Measurements from ENCODE around the gene JAKMIP2. TPM values are rescaled to one million over a fixed set of nuclear protein-coding genes. Genes with fewer than 3 reads are reported as not detected.

JAKMIP2 gene
- total and polyA plus RNA-seq, 10 of the 15 experiments (the other 5 are each of a cell fraction or from before 2014, with no cell fraction given), result 0.51 to 1.8 (median 0.89) TPM

DNA sequence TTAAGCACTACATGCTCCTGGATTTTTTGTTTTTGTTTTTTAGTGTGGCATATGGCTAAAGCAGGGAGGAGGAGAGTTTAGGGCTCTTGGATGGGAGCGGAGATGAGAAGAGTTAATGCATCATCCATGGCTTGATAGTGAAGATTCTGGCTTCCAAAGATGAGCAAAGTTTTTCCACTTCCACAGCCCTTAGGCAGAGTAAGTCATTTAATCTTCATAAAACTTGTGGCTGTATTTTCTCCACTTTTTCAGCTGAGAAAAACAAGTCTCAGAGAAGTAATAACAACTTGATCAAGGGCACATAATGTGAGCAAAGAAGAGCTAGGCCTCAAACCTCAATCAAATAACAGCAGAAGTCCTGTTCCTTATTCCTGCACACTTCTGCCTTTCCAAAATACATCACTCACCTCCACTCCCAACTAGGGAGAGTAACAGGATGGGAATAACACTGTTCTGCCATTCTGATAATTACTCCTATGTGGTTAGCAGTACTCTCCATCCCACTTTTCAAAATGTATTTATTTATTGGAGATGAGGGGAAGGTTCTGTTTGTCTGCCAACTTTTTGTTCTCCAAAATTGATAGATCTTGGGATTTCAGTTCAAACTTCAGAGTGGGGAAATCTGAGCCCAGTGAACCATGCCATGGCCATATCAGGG is 218.9 kb downstream of the JAKMIP2 start:
- no peaks in the 10 kb centered on the region for H3K79me2 ChIP-seq (ENCODE audit: control insufficient read depth, insufficient read depth, low read length)
- no peak overlapping the region for H2AFZ ChIP-seq (ENCODE audit: control insufficient read depth, low read depth, low read length)
- no peaks in the 10 kb centered on the region for H3K4me1 ChIP-seq (ENCODE audit: control insufficient read depth, insufficient read depth, low read length)
- in situ Hi-C loops (cut with MboI), result loop anchor here (5.0 kb wide), 1 partner anchor 111 kb away; no protein-coding TSS in a partner anchor
- TF ChIP-seq MEF2A (IDR thresholded peaks at IDR 0.05; ENCODE audit: insufficient read depth, low read depth, low read length), result no peak
- FAIRE-seq (no peak), ATAC-seq (no peak), DNase-seq (ENCODE audit: low read depth, low spot score) (no peak)
- no peaks in the 10 kb centered on the region for H3K9me3 ChIP-seq (replicated peaks; ENCODE audit: control insufficient read depth, insufficient read depth, low read length)
- WGBS (ENCODE audit: insufficient coverage, insufficient replicate concordance, low lambda C conversion rate, missing lambda C conversion rate), result 76% methylated on average over 1 of the region's 1 CpG
- intact Hi-C loops (cut with micrococcal nuclease; ENCODE audit: unreplicated experiment), result no loop called here
- ChIA-PET CTCF (interaction anchor here (1.0 to 1.5 kb wide), 2 partner anchors 13 to 81 kb away, joined by 3 read pairs; no protein-coding TSS in a partner anchor), RAD21 (ENCODE audit: unreplicated experiment) (no interaction called here), SMC1A (ENCODE audit: uncharacterized antibody, unreplicated experiment) (no interaction called here), POLR2A (no interaction called here)
- H3K36me3 ChIP-seq (ENCODE audit: control insufficient read depth in 2 of 2, insufficient read depth in 2 of 2, low read length in 1 of 2), result no peaks in the 10 kb centered on the region
- no peaks in the 10 kb centered on the region for H4K20me1 ChIP-seq (ENCODE audit: control insufficient read depth, insufficient read depth)
- no peak overlapping the region for H3K27ac ChIP-seq (ENCODE audit: control insufficient read depth, insufficient read depth)
- no TSS peak for BruUV-seq (replicated peaks)
- no peak overlapping the region for H3K4me2 ChIP-seq (ENCODE audit: control insufficient read depth, insufficient read depth)
- H3K4me3 ChIP-seq, result no peak overlapping the region
- no peak overlapping the region for H3K9ac ChIP-seq (ENCODE audit: control insufficient read depth, insufficient read depth, low read length)
- no peaks in the 10 kb centered on the region; a peak in 1 of 4 replicates for H3K27me3 ChIP-seq (replicated peaks in 1 of 2; ENCODE audit: control insufficient read depth in 2 of 2, insufficient read depth in 2 of 2, low read length in 1 of 2)

GRCh38 chr5:147561435-147561834 is 221.1 kb downstream of the JAKMIP2 start:
- H3K4me2 ChIP-seq (ENCODE audit: control insufficient read depth, insufficient read depth), result no peak overlapping the region
- H3K27me3 ChIP-seq (replicated peaks in 1 of 2; ENCODE audit: control insufficient read depth in 2 of 2, insufficient read depth in 2 of 2, low read length in 1 of 2), result no peaks in the 10 kb centered on the region
- ATAC-seq, result no peak
- POLR2A ChIA-PET, result no interaction called here
- no peak for FAIRE-seq
- H3K9me3 ChIP-seq (replicated peaks; ENCODE audit: control insufficient read depth, insufficient read depth, low read length), result no peaks in the 10 kb centered on the region
- H3K36me3 ChIP-seq (ENCODE audit: control insufficient read depth in 2 of 2, insufficient read depth in 2 of 2, low read length in 1 of 2), result no peaks in the 10 kb centered on the region
- no peaks in the 10 kb centered on the region for H3K4me1 ChIP-seq (ENCODE audit: control insufficient read depth, insufficient read depth, low read length)
- DNase-seq (ENCODE audit: low read depth, low spot score), result no peak
- TF ChIP-seq REST (IDR thresholded peaks at IDR 0.05; ENCODE audit: low read depth, low read length) (no peak), KDM1A (IDR thresholded peaks at IDR 0.05; ENCODE audit: borderline replicate concordance) (no peak), ATF7 (IDR thresholded peaks at IDR 0.05; ENCODE audit: low read depth) (no peak), ZNF622 (IDR thresholded peaks at IDR 0.05) (no peak), MEF2A (IDR thresholded peaks at IDR 0.05; ENCODE audit: insufficient read depth, low read depth, low read length) (no peak), TARDBP (IDR thresholded peaks at IDR 0.05; ENCODE audit: borderline replicate concordance) (no peak), HDAC2 (IDR thresholded peaks at IDR 0.05) (no peak)
- RAD21 ChIA-PET (ENCODE audit: unreplicated experiment), result no interaction called here
- WGBS (ENCODE audit: insufficient coverage, insufficient replicate concordance, low lambda C conversion rate, missing lambda C conversion rate), result 58% methylated on average over 2 of the region's 2 CpGs
- H3K9ac ChIP-seq (ENCODE audit: control insufficient read depth, insufficient read depth, low read length), result no peak overlapping the region
- H2AFZ ChIP-seq (ENCODE audit: control insufficient read depth, low read depth, low read length), result no peak overlapping the region
- H3K27ac ChIP-seq (ENCODE audit: control insufficient read depth, insufficient read depth), result no peak overlapping the region
- SMC1A ChIA-PET (ENCODE audit: uncharacterized antibody, unreplicated experiment), result no interaction called here
- no peaks in the 10 kb centered on the region for H4K20me1 ChIP-seq (ENCODE audit: control insufficient read depth, insufficient read depth)
- in situ Hi-C loops (cut with MboI), result loop anchor here (5.0 kb wide), 1 partner anchor 109 kb away; no protein-coding TSS in a partner anchor
- H3K79me2 ChIP-seq (ENCODE audit: control insufficient read depth, insufficient read depth, low read length), result no peaks in the 10 kb centered on the region
- BruUV-seq (replicated peaks), result no TSS peak
- intact Hi-C loops (cut with micrococcal nuclease; ENCODE audit: unreplicated experiment), result no loop called here
- no peak overlapping the region for H3K4me3 ChIP-seq
- CTCF ChIA-PET, result no interaction called here

All from GM12878 (cell line).